Rectal smooth muscle tissue (tissue), 1 donor: ENCODE measurements around the gene FNIP2.
"Not testable (repeated sequence)": the region's sequence is repeated elsewhere in the genome, so short reads cannot be mapped to it uniquely, and the experiment has no call there.

ENCODE experiments used
- H3K27ac ChIP-seq: one replicate; pipeline ENCODE4 v1.7.0; 2013; ENCODE audit warnings: low read depth, low read length, inconsistent platforms
- H3K27me3 ChIP-seq: one replicate; pipeline ENCODE4 v1.7.0; 2013; ENCODE audit warnings: low read length; ENCODE audit not compliant: control insufficient read depth, insufficient read depth
- H3K36me3 ChIP-seq: one replicate; pipeline ENCODE4 v1.7.0; 2013; ENCODE audit warnings: low read length; ENCODE audit not compliant: control insufficient read depth, insufficient read depth
- H3K4me1 ChIP-seq: one replicate; pipeline ENCODE4 v1.7.0; 2013; ENCODE audit warnings: low read length; ENCODE audit not compliant: control insufficient read depth, insufficient read depth
- H3K4me3 ChIP-seq: one replicate; pipeline ENCODE4 v1.7.0; 2013; ENCODE audit warnings: low read length
- H3K9ac ChIP-seq: one replicate; pipeline ENCODE4 v1.7.0; 2013; ENCODE audit warnings: low read length

Gene FNIP2

DNA sequence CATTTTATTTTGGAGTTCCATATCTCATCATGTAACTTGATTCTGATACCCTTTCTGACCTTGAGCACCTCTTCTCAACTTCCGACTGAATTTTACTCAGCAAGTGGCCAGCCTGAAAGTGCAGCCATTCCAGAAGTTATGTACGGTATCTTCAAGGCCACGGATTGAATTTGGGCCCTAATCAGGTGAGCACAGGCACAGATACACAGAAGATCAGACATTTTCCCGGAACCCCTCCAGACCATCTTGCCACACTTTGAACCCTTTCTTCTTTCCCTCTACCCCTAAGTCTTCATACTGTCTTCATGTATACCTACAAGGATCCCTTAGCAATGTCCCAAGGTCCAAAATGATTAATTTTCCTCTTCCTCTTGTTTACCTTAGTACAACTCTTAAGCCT is 108.2 kb downstream of the FNIP2 start:
- peaks cover 12% of the 10 kb centered on the region for H3K36me3 ChIP-seq
- no peak overlapping the region for H3K9ac ChIP-seq
- no peaks in the 10 kb centered on the region for H3K4me1 ChIP-seq
- H3K4me3 ChIP-seq, result no peak overlapping the region
- H3K27me3 ChIP-seq, result no peaks in the 10 kb centered on the region
- H3K27ac ChIP-seq, result no peak overlapping the region

DNA sequence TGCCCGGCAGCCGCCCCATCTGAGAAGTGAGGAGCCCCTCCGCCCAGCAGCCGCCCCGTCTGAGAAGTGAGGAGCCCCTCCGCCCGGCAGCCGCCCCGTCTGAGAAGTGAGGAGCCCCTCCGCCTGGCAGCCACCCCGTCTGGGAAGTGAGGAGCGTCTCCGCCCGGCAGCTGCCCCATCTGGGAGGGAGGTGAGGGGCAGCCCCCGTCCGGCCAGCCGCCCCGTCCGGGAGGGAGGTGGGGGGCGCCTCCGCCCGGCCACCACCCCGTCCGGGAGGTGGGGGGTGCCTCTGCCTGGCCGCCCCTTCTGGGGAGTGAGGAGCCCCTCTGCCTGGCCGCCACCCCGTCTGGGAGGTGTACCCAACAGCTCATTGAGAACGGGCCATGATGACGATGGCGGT is 113.3 kb downstream of the FNIP2 start:
- H3K36me3 ChIP-seq, H3K27ac ChIP-seq, H3K9ac ChIP-seq, H3K27me3 ChIP-seq, H3K4me3 ChIP-seq, H3K4me1 ChIP-seq: not testable (repeated sequence)

DNA sequence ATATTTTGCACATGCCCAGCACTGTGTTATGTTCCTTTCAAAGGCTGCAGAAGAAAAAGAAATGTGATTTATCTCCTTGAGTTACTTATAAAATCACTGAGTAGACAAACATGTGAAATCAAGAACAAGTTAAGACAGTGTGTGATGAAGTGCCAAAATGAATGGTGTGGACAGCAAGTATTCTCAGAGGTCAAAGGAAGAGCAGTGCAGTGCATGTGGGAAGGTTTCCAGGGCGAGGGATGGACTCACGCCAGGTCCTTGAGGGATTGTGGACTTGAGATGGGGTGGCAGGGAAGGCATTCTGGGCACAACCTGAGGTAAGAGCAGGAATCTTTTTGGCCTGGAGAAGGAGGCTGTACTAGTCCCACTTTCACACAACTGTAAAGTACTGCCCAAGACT is 115.5 kb downstream of the FNIP2 start:
- Histone ChIP-seq H3K4me3 (no peak overlapping the region), H3K4me1 (peaks cover 8% of the 10 kb centered on the region), H3K27me3 (no peaks in the 10 kb centered on the region), H3K9ac (no peak overlapping the region), H3K27ac (no peak overlapping the region), H3K36me3 (peaks cover 1% of the 10 kb centered on the region)

DNA sequence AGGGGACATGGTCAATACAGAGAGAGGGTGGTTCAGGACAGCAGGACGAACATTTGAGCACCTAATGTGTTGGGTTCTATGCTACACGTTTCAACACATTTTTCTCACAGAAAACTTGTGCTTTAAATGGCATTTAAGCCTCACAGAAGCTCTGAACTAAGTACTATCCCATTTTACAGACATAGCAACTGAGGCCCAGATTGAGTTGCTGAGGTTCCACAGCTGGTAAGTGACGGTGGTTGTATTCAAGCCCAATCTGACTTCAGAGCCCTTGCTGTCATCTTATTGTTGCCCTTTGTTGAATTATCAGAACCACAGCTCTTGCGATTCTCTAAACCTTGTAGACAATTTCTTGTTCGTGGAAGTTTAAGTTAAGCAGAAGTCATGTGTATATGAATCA is 116.7 kb downstream of the FNIP2 start:
- Histone ChIP-seq H3K27ac (no peak overlapping the region), H3K9ac (no peak overlapping the region), H3K36me3 (no peaks in the 10 kb centered on the region), H3K4me1 (peaks cover 8% of the 10 kb centered on the region), H3K27me3 (no peaks in the 10 kb centered on the region), H3K4me3 (no peak overlapping the region)

DNA sequence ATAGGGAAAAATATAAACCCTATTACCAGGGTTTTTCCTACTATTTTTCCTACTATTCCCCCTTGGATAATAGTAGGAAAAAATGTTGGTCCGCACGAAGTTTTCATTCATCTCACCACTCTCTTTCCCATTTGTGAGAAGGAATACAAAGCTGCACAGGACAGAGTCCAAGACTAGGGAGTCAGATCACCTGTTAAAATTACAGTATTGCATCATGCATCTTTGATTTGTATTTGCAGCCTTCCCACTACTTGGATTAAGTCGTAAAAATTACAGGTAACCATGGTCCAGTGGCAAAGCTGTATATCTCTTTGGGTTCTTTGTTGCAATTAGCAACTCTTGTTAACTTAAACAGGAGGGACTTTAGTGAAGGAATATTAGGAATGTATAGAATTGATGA is 121.5 kb downstream of the FNIP2 start:
- no peaks in the 10 kb centered on the region for H3K27me3 ChIP-seq
- no peak overlapping the region for H3K9ac ChIP-seq
- H3K4me1 ChIP-seq, result no peaks in the 10 kb centered on the region
- H3K4me3 ChIP-seq, result no peak overlapping the region
- no peak overlapping the region for H3K27ac ChIP-seq
- H3K36me3 ChIP-seq, result no peaks in the 10 kb centered on the region

DNA sequence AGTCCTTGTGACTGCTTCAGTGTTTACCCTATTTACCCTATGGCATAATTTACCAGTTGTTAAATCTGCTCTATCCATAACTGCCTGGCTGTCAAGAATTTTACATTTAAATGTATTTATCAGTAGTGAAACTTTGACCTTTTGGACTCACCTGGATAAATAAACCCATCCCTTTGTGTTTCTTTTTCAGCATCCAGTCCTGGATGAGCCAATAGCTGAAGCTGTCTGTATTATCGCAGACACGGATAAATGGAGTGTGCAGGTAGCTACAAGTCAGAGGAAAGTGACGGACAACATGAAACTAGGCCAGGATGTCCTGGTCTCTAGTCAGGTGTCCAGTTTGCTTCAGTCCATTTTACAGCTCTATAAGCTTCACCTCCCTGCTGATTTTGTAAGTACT is 122.4 kb downstream of the FNIP2 start:
- H3K27ac ChIP-seq, result no peak overlapping the region
- H3K9ac ChIP-seq, result no peak overlapping the region
- H3K36me3 ChIP-seq, result no peaks in the 10 kb centered on the region
- H3K4me3 ChIP-seq, result no peak overlapping the region
- no peaks in the 10 kb centered on the region for H3K27me3 ChIP-seq
- H3K4me1 ChIP-seq, result no peaks in the 10 kb centered on the region

DNA sequence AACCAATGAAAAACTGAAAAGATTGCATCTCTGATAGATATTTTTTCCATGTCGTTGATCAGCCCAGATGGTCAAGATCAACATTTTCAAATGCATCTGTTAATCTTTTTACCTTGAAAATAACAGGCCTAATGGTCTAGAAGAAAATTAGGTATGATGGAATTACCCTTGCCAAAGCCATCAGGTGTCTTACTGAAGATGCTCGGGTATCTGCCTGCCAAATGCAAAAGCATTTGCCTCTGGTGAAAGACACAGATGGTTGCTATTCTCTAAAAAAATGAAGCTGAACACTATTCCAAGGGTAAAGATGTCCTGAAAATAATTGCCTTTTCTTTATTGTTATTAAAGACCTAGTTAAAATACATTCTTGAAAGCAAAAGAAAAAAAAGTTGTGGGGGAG is 126.0 kb downstream of the FNIP2 start:
- no peak overlapping the region for H3K4me3 ChIP-seq
- H3K4me1 ChIP-seq, result no peaks in the 10 kb centered on the region
- no peaks in the 10 kb centered on the region for H3K27me3 ChIP-seq
- H3K36me3 ChIP-seq, result no peaks in the 10 kb centered on the region
- H3K9ac ChIP-seq, result no peak overlapping the region
- H3K27ac ChIP-seq, result no peak overlapping the region

DNA sequence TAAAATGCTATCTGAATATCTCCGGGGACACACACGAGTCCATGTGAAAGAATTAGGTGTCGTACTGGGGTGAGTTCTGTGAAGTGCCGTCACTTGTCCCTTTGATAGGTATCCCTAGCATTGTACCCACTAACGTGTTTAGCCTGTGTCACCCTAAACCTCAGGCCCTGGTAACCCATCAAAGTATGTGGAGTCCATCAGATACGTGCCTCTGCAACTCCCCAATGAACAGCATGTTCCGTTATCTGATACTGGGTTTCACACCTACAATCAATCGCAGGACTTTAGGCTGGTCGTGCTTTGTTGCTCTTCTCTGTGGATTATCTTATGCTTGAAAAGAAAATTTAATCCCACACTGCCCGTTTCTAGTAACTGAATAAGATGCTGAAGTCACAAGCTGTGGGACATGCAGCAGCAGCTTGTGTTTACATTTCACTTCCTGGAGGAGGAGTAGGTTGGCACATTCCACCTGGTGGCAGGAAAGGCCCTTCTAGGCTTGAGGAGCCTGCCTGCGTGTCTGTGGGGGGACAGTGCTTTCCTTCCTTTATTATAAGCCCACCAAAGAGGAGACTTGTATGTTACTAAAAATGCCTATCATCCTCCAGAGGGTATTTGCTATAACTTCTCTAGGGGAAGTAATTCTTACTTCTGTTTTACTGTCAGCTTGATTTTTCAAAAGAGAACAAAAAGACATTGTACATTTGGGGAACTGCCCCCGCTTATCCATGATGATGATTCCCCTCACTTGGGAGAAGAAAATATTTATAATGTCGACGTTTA is 127.2 kb downstream of the FNIP2 start:
- Histone ChIP-seq H3K36me3 (no peaks in the 10 kb centered on the region), H3K27ac (no peak overlapping the region)

DNA sequence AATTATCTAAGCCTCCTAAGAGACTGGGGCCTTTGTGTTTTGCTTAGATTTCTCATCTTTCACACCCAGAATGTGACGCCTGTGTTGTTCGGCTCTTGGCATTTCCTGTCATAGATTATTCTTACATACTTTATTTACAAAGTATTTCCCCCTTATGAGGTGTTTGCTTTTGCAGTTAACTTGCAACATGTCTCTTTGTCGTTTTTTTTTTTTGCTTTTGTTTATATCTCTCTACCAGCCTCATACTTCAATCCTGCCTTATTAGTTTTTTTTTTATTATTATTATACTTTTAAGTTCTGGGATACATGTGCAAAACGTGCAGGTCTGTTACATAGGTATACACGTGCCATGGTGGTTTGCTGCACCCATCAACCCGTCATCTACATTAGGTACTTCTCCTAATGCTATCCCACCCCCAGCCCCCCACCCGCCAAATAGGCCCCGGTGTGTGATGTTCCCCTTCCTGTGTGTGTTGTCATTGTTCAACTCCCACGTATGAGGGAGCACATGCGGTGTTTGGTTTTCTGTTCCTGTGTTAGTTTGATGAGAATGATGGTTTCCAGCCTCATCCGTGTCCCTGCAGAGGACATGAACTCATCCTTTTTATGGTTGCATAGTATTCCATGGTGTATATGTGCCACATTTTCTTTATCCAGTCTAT is 127.9 kb downstream of the FNIP2 start:
- not testable (repeated sequence) for H3K27me3 ChIP-seq, H3K27ac ChIP-seq, H3K4me3 ChIP-seq, H3K4me1 ChIP-seq, H3K9ac ChIP-seq, H3K36me3 ChIP-seq

More for the DNA sequence above, 127.2 kb downstream of the FNIP2 start:
- H3K4me1 ChIP-seq, result no peaks in the 10 kb centered on the region
- H3K27me3 ChIP-seq, result no peaks in the 10 kb centered on the region
- no peak overlapping the region for H3K4me3 ChIP-seq
- H3K9ac ChIP-seq, result no peak overlapping the region

DNA sequence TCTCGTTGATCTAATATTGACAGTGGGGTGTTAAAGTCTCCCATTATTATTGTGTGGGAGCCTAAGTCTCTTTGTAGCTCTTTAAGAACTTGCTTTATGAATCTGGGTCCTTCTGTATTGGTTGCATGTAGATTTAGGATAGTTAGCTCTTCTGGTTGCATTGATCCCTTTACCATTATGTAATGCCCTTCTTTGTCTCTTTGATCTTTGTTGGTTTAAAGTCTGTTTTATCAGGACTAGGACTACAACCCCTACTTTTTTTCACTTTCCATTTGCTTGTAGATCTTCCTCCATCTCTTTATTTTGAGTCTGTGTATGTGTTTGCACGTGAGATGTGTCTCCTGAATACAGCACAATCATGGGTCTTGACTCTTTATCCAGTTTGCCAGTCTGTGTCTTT is 131.6 kb downstream of the FNIP2 start:
- not testable (repeated sequence) for H3K27ac ChIP-seq, H3K4me1 ChIP-seq, H3K27me3 ChIP-seq, H3K36me3 ChIP-seq, H3K9ac ChIP-seq, H3K4me3 ChIP-seq

DNA sequence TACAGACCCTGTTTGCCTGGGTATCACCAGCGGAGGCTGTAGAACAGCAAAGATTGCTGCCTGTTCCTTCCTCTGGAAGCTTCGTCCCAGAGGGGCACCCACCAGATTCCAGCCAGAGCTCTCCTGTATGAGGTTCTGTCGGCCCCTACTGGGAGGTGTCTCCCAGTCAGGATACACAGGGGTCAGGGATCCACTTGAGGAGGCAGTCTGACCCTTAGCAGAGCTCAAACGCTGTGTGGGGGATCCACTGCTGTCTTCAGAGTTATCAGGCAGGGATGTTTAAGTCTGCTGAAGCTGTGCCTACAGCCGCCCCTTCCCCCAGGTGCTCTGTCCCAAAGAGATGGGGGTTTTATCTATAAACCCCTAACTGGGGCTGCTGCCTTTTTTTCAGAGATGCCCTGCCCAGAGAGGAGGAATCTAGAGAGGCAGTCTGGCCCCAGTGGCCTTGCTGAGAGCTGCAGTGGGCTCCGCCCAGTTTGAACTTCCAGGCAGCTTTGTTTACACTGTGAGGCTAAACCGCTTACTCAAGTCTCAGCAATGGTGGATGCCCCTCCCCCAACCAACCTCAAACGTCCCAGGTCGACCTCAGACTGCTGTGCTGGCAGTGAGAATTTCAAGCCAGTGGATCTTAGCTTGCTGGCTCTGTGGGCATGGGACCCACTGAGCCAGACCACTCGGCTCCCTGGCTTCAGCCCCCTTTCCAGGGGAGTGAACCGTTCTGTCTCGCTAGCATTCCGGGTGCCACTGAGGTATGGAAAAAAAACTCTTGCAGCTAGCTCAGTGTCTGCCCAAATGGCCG is 133.7 kb downstream of the FNIP2 start:
- H3K27ac ChIP-seq, H3K4me3 ChIP-seq, H3K36me3 ChIP-seq, H3K9ac ChIP-seq, H3K4me1 ChIP-seq, H3K27me3 ChIP-seq: not testable (repeated sequence)

DNA sequence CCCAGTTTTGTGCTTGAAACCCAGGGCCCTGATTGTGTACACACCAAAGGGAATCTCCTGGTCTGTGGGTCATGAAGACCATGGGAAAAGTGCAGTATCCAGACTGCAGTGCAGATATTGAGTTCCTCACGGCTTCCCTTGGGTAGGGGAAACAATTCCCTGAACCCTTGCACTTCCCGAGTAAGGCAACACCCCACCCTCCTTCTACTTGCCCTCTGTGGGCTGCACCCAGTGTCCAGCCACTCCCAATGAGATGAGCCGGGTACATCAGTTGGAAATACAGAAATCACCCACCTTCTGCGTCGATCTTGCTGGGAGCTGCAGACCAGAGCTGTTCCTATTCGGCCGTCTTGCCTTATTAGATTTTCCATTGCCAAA is 134.2 kb downstream of the FNIP2 start:
- H3K27me3 ChIP-seq, result no peaks in the 10 kb centered on the region
- no peaks in the 10 kb centered on the region for H3K36me3 ChIP-seq
- H3K4me1 ChIP-seq, result no peaks in the 10 kb centered on the region
- H3K4me3 ChIP-seq, result no peak overlapping the region
- no peak overlapping the region for H3K9ac ChIP-seq
- H3K27ac ChIP-seq, result no peak overlapping the region
